C4-2B (cell line): ENCODE data around the gene GRAMD4.

Experiments
- H3K27ac ChIP-seq: fragments of 450-650 bp; 2 replicates; pipeline ENCODE4 v1.5.1; 2017
- CTCF ChIP-seq: fragments of 450-650 bp; conservative IDR thresholded peaks from 2 replicates; pipeline ENCODE4 v1.5.1; 2017; ENCODE audit warnings: mild to moderate bottlenecking
- ZFX ChIP-seq: fragments of 450-650 bp; IDR thresholded peaks from 2 replicates; pipeline ENCODE4 v1.6.1; 2017

The GRAMD4 gene

GRCh38 chr22:46707305-46707704, 87.1 kb downstream of the GRAMD4 start:
- no peak for TF ChIP-seq ZFX
- no peak for TF ChIP-seq CTCF
- H3K27ac ChIP-seq: no peak overlapping the region

- no peak overlapping the region for H3K27ac ChIP-seq
- TF ChIP-seq CTCF (no peak), ZFX (no peak)
Measured at GRCh38 chr22:46707827-46708570, 87.8 kb downstream of the GRAMD4 start.

- no peak for TF ChIP-seq CTCF
- TF ChIP-seq ZFX: no peak
- no peak overlapping the region for H3K27ac ChIP-seq
Measured at GRCh38 chr22:46708766-46709330, 88.7 kb downstream of the GRAMD4 start.

- no peak for TF ChIP-seq CTCF
- TF ChIP-seq ZFX: no peak
- no peak overlapping the region for H3K27ac ChIP-seq
Measured at GRCh38 chr22:46710806-46711205, 90.6 kb downstream of the GRAMD4 start.

- H3K27ac ChIP-seq: no peak overlapping the region
- no peak for TF ChIP-seq ZFX
- TF ChIP-seq CTCF: no peak
Measured at GRCh38 chr22:46712288-46712687, 92.1 kb downstream of the GRAMD4 start.

GRCh38 chr22:46714550-46714949, 94.4 kb downstream of the GRAMD4 start:
- no peak overlapping the region for H3K27ac ChIP-seq
- TF ChIP-seq CTCF (no peak), ZFX (no peak)

GRCh38 chr22:46719921-46720320, 99.7 kb downstream of the GRAMD4 start:
- TF ChIP-seq CTCF: no peak
- no peak for TF ChIP-seq ZFX
- no peak overlapping the region for H3K27ac ChIP-seq
